Measurements from ENCODE around the gene PRDX5.

PRDX5 gene

GRCh38 chr11:64287676-64288352 is 30.1 kb upstream of the PRDX5 start:
- Histone ChIP-seq H3K36me3 (replicated peaks in 1 of 2; ENCODE audit: control insufficient read depth in 2 of 2, insufficient read depth in 2 of 2, low read length in 2 of 2) (peaks cover 0 to 5% of the 10 kb centered on the region in 2 donors), H3K4ac (ENCODE audit: low read length) (no peak overlapping the region), H2BK5ac (ENCODE audit: low read length) (no peak overlapping the region), H3K27me3 (ENCODE audit: control insufficient read depth in 3 of 3, insufficient read depth in 3 of 3, low read depth in 1 of 3, low read length in 3 of 3) (peaks cover 24 to 37% (median 36%) of the 10 kb centered on the region in 3 experiments), H2AK5ac (ENCODE audit: low read depth, low read length) (peak overlapping the region; percentile 84), H2AFZ (ENCODE audit: low read length) (no peak overlapping the region), H3K79me1 (ENCODE audit: low read depth, low read length) (peaks cover 4% of the 10 kb centered on the region), H2BK15ac (ENCODE audit: low read length) (no peak overlapping the region), H2BK12ac (ENCODE audit: low read length) (peak overlapping the region; percentile 90), H2BK120ac (ENCODE audit: low read depth, low read length) (peak overlapping the region; percentile 81), H3K4me1 (ENCODE audit: control insufficient read depth in 2 of 2, insufficient read depth in 1 of 2, low read depth in 1 of 2, low read length in 2 of 2) (peaks cover 9 to 10% of the 10 kb centered on the region in 2 donors), H3K18ac (ENCODE audit: low read length) (no peak overlapping the region), H3K23ac (ENCODE audit: low read depth, low read length, poor library complexity) (peak overlapping the region; percentile 34), H3K4me2 (ENCODE audit: insufficient read depth, low read length, poor library complexity, severe bottlenecking) (no peak overlapping the region), H3K4me3 (ENCODE audit: low read length in 2 of 2) (no peak overlapping the region), H3K14ac (ENCODE audit: low read length) (peak overlapping the region; percentile 89), H4K8ac (ENCODE audit: low read depth, low read length) (no peak overlapping the region), H4K91ac (ENCODE audit: low read depth, low read length, poor library complexity) (no peak overlapping the region), H3K27ac (replicated peaks; ENCODE audit: low read length) (no peak overlapping the region), H3K9me3 (replicated peaks in 1 of 2; ENCODE audit: control insufficient read depth in 2 of 2, insufficient read depth in 1 of 2, low read depth in 1 of 2, low read length in 2 of 2) (no peaks in the 10 kb centered on the region), H3K9ac (ENCODE audit: low read depth, low read length, poor library complexity) (peak overlapping the region; percentile 44)
- DNase-seq (ENCODE audit: low spot score): no peak
- no CpG with 5 or more reads among the region's 33 CpGs for WGBS, 2 donors (ENCODE audit: extremely low coverage in 2 of 2, insufficient read length in 2 of 2, insufficient replicate concordance in 1 of 2)

- Histone ChIP-seq H4K91ac (ENCODE audit: low read depth, low read length, poor library complexity) (no peak overlapping the region), H3K4ac (ENCODE audit: low read length) (no peak overlapping the region), H3K9ac (ENCODE audit: low read depth, low read length, poor library complexity) (peak overlapping the region; percentile 44), H3K4me2 (ENCODE audit: insufficient read depth, low read length, poor library complexity, severe bottlenecking) (no peak overlapping the region), H3K9me3 (replicated peaks in 1 of 2; ENCODE audit: control insufficient read depth in 2 of 2, insufficient read depth in 1 of 2, low read depth in 1 of 2, low read length in 2 of 2) (no peaks in the 10 kb centered on the region), H3K36me3 (replicated peaks in 1 of 2; ENCODE audit: control insufficient read depth in 2 of 2, insufficient read depth in 2 of 2, low read length in 2 of 2) (peaks cover 0 to under 1% of the 10 kb centered on the region in 2 donors), H2BK15ac (ENCODE audit: low read length) (no peak overlapping the region), H2BK120ac (ENCODE audit: low read depth, low read length) (no peak overlapping the region), H4K8ac (ENCODE audit: low read depth, low read length) (no peak overlapping the region), H3K27ac (replicated peaks; ENCODE audit: low read length) (no peak overlapping the region), H3K4me1 (ENCODE audit: control insufficient read depth in 2 of 2, insufficient read depth in 1 of 2, low read depth in 1 of 2, low read length in 2 of 2) (peaks cover 9 to 10% of the 10 kb centered on the region in 2 donors), H2AK5ac (ENCODE audit: low read depth, low read length) (peak overlapping the region; percentile 84), H3K14ac (ENCODE audit: low read length) (no peak overlapping the region), H2AFZ (ENCODE audit: low read length) (no peak overlapping the region), H3K27me3 (ENCODE audit: control insufficient read depth in 3 of 3, insufficient read depth in 3 of 3, low read depth in 1 of 3, low read length in 3 of 3) (peaks cover 29 to 42% (median 41%) of the 10 kb centered on the region in 3 experiments), H2BK5ac (ENCODE audit: low read length) (no peak overlapping the region), H3K23ac (ENCODE audit: low read depth, low read length, poor library complexity) (peak overlapping the region; percentile 34), H3K79me1 (ENCODE audit: low read depth, low read length) (peaks cover 4% of the 10 kb centered on the region), H3K4me3 (ENCODE audit: low read length in 2 of 2) (no peak overlapping the region), H2BK12ac (ENCODE audit: low read length) (no peak overlapping the region), H3K18ac (ENCODE audit: low read length) (no peak overlapping the region)
- no CpG with 5 or more reads among the region's 9 CpGs for WGBS, 2 donors (ENCODE audit: extremely low coverage in 2 of 2, insufficient read length in 2 of 2, insufficient replicate concordance in 1 of 2)
- DNase-seq (ENCODE audit: low spot score): no peak
Measured at GRCh38 chr11:64288353-64288750, 29.6 kb upstream of the PRDX5 start.

DNA sequence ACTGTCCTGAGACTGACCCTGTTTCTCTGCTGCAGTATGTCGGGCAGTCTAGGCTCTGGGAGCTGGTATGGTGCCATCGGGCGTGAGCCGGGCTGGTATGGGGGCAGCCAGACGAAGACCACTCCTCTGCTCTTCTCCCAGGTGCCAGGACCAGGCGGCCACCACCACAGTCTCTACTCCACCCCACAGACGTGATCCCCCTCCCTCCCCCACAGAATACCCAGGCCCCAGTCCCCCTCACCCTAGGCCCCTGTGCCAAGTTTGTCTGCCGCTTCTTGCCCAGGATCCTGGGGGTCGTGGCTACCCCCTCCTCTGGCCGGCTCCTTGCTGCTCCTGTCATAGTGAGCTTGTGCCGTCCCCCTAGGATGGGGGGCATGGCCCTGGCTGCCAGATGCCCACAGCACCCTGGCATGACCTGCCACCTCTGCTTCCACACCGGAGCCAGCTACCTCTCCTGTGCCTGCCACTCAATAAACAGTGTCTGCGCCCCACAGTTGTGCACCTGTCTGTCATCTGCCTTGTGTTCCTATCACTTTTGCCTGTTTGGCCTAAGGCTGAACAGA is 28.8 kb upstream of the PRDX5 start:
- Histone ChIP-seq H2BK12ac (ENCODE audit: low read length) (no peak overlapping the region), H2BK5ac (ENCODE audit: low read length) (no peak overlapping the region), H3K4me1 (ENCODE audit: control insufficient read depth in 2 of 2, insufficient read depth in 1 of 2, low read depth in 1 of 2, low read length in 2 of 2) (peaks cover 6 to 7% of the 10 kb centered on the region in 2 donors), H3K79me1 (ENCODE audit: low read depth, low read length) (peaks cover 2% of the 10 kb centered on the region), H3K23ac (ENCODE audit: low read depth, low read length, poor library complexity) (peak overlapping the region; percentile 31), H2AK5ac (ENCODE audit: low read depth, low read length) (peak overlapping the region; percentile 56), H2BK15ac (ENCODE audit: low read length) (no peak overlapping the region), H3K9me3 (replicated peaks in 1 of 2; ENCODE audit: control insufficient read depth in 2 of 2, insufficient read depth in 1 of 2, low read depth in 1 of 2, low read length in 2 of 2) (no peaks in the 10 kb centered on the region), H2AFZ (ENCODE audit: low read length) (no peak overlapping the region), H4K8ac (ENCODE audit: low read depth, low read length) (no peak overlapping the region), H2BK120ac (ENCODE audit: low read depth, low read length) (no peak overlapping the region), H3K27me3 (ENCODE audit: control insufficient read depth in 3 of 3, insufficient read depth in 3 of 3, low read depth in 1 of 3, low read length in 3 of 3) (peaks cover 32 to 49% (median 49%) of the 10 kb centered on the region in 3 experiments), H4K91ac (ENCODE audit: low read depth, low read length, poor library complexity) (no peak overlapping the region), H3K36me3 (replicated peaks in 1 of 2; ENCODE audit: control insufficient read depth in 2 of 2, insufficient read depth in 2 of 2, low read length in 2 of 2) (no peaks in the 10 kb centered on the region), H3K9ac (ENCODE audit: low read depth, low read length, poor library complexity) (no peak overlapping the region), H3K4ac (ENCODE audit: low read length) (no peak overlapping the region), H3K27ac (replicated peaks; ENCODE audit: low read length) (no peak overlapping the region), H3K14ac (ENCODE audit: low read length) (peak overlapping the region; percentile 38), H3K4me3 (ENCODE audit: low read length in 2 of 2) (no peak overlapping the region), H3K4me2 (ENCODE audit: insufficient read depth, low read length, poor library complexity, severe bottlenecking) (no peak overlapping the region), H3K18ac (ENCODE audit: low read length) (no peak overlapping the region)
- no CpG with 5 or more reads among the region's 13 CpGs for WGBS, 2 donors (ENCODE audit: extremely low coverage in 2 of 2, insufficient read length in 2 of 2, insufficient replicate concordance in 1 of 2)
- no peak for DNase-seq (ENCODE audit: low spot score)

Data from neuronal stem cell (in vitro differentiated cells).